HG02870 (cell line): ENCODE measurements around the gene GET3.
"Not testable (repeated sequence)": the region's sequence is repeated elsewhere in the genome, so short reads cannot be mapped to it uniquely, and the experiment has no call there.

Experiments
- ATAC-seq: cut with Tn5 transposase; IDR thresholded peaks from one replicate; pipeline ENCODE4 v1.9.1; 2021; ENCODE audit warnings: mild to moderate bottlenecking, moderate library complexity; ENCODE audit not compliant: unreplicated experiment

GET3 gene

GRCh38 chr19:12736995-12737834 lies at the start of gene GET3:
Gene GET3 (plus strand): TSS chr19:12737497. CDS start chr19:12737506, 9 bp downstream.
- peak; percentile 82 for ATAC-seq

GRCh38 chr19:12689012-12689411 lies 48.3 kb upstream of the GET3 start:
- no peak for ATAC-seq

- no peak for ATAC-seq
These were observed 47.6 kb upstream of the GET3 start for GRCh38 chr19:12689581-12690216.

GRCh38 chr19:12692960-12693359 lies 44.3 kb upstream of the GET3 start:
- no peak for ATAC-seq

GRCh38 chr19:12694641-12695040 lies 42.7 kb upstream of the GET3 start:
- ATAC-seq = no peak

- no peak for ATAC-seq
These were observed 42.2 kb upstream of the GET3 start for GRCh38 chr19:12695096-12695495.

- no peak for ATAC-seq
These were observed 41.8 kb upstream of the GET3 start for GRCh38 chr19:12695514-12695913.

- no peak for ATAC-seq
These were observed 41.3 kb upstream of the GET3 start for GRCh38 chr19:12695997-12696365.

GRCh38 chr19:12696366-12697335 lies 40.6 kb upstream of the GET3 start, which contains the start of gene FBXW9:
Gene FBXW9 (minus strand): TSS chr19:12696631. CDS start chr19:12696581, 50 bp downstream.
- peak; percentile 80 for ATAC-seq

- not testable (repeated sequence) for ATAC-seq
These were observed 39.9 kb upstream of the GET3 start for GRCh38 chr19:12697425-12697824.

GRCh38 chr19:12698138-12698537 lies 39.2 kb upstream of the GET3 start:
- ATAC-seq = no peak

- ATAC-seq = no peak
These were observed 35.6 kb upstream of the GET3 start for GRCh38 chr19:12701596-12702282.

- ATAC-seq = no peak
These were observed 34.3 kb upstream of the GET3 start for GRCh38 chr19:12703046-12703445.

- ATAC-seq = no peak
These were observed 32.1 kb upstream of the GET3 start for GRCh38 chr19:12705169-12705568.

GRCh38 chr19:12705654-12706331 lies 31.5 kb upstream of the GET3 start:
- no peak for ATAC-seq

GRCh38 chr19:12706332-12706718 lies 31.0 kb upstream of the GET3 start:
- ATAC-seq = no peak

- ATAC-seq = no peak
These were observed 28.7 kb upstream of the GET3 start for GRCh38 chr19:12708641-12709040.

GRCh38 chr19:12711187-12711586 lies 26.1 kb upstream of the GET3 start:
- no peak for ATAC-seq

- ATAC-seq = not testable (repeated sequence)
These were observed 25.2 kb upstream of the GET3 start for GRCh38 chr19:12712077-12712476.

GRCh38 chr19:12713304-12713703 lies 24.0 kb upstream of the GET3 start:
- not testable (repeated sequence) for ATAC-seq
